HG02642 (cell line): Measurements from ENCODE around the gene GRAP.
"Not testable (repeated sequence)": the region's sequence is repeated elsewhere in the genome, so short reads cannot be mapped to it uniquely, and the experiment has no call there.

ENCODE experiments used
- ATAC-seq: cut with Tn5 transposase; IDR thresholded peaks from one replicate; pipeline ENCODE4 v1.9.1; 2021; ENCODE audit warnings: mild to moderate bottlenecking; ENCODE audit not compliant: unreplicated experiment, poor library complexity

GRAP gene

GRCh38 chr17:19046782-19047375 lies at the start of gene GRAP:
Gene GRAP, minus strand, starts transcription at chr17:19046957. Its CDS starts 31 bp downstream, at chr17:19046926.
- peak; percentile 33 for ATAC-seq

- ATAC-seq: not testable (repeated sequence)
These were observed 47.1 kb upstream of the GRAP start for GRCh38 chr17:19093684-19094438.

- ATAC-seq: not testable (repeated sequence)
These were observed 46.3 kb upstream of the GRAP start for GRCh38 chr17:19092737-19093683.

GRCh38 chr17:19090058-19090772 lies 43.5 kb upstream of the GRAP start:
- ATAC-seq: not testable (repeated sequence)

GRCh38 chr17:19088804-19089685 lies 42.3 kb upstream of the GRAP start:
- not testable (repeated sequence) for ATAC-seq

GRCh38 chr17:19077386-19077785 lies 30.6 kb upstream of the GRAP start:
- not testable (repeated sequence) for ATAC-seq

- ATAC-seq: peak; percentile 67
These were observed 29.8 kb upstream of the GRAP start for GRCh38 chr17:19076398-19077192.

- peak; percentile 95 for ATAC-seq
These were observed 23.8 kb upstream of the GRAP start for GRCh38 chr17:19070318-19071168.

- ATAC-seq: not testable (repeated sequence)
These were observed 17.6 kb upstream of the GRAP start for GRCh38 chr17:19064378-19064777.

GRCh38 chr17:19063326-19063956 lies 16.7 kb upstream of the GRAP start:
- ATAC-seq: not testable (repeated sequence)

- peak; percentile 67 for ATAC-seq
These were observed 16.1 kb upstream of the GRAP start for GRCh38 chr17:19062718-19063325.

GRCh38 chr17:19062009-19062717 lies 15.4 kb upstream of the GRAP start:
- ATAC-seq: peak; percentile 75

- peak; percentile 57 for ATAC-seq
These were observed 8.7 kb upstream of the GRAP start for GRCh38 chr17:19055447-19055846.

GRCh38 chr17:19048826-19049225 lies 2.1 kb upstream of the GRAP start:
- ATAC-seq: not testable (repeated sequence)

GRCh38 chr17:19047510-19047909 lies 753 bp upstream of the GRAP start:
- not testable (repeated sequence) for ATAC-seq

GRCh38 chr17:19044643-19045042 lies 2.1 kb downstream of the GRAP start:
- not testable (repeated sequence) for ATAC-seq
